Effector memory CD4-positive, alpha-beta T cell (primary cell): ENCODE data around the gene ATP5MC3.

Experiments
- DNase-seq, 3 donors: peaks; one replicate each; pipeline ENCODE4 v3.0.0-alpha.2; 2020
- H3K27ac ChIP-seq: 2 replicates; pipeline ENCODE4 v1.7.0; 2013; ENCODE audit warnings: mild to moderate bottlenecking, low read length, moderate library complexity; ENCODE audit not compliant: insufficient read depth, poor library complexity, severe bottlenecking
- H3K27me3 ChIP-seq: replicated peaks from 2 replicates; pipeline ENCODE4 v1.7.0; 2013; ENCODE audit warnings: mild to moderate bottlenecking, low read length; ENCODE audit not compliant: insufficient read depth, control insufficient read depth, poor library complexity, severe bottlenecking
- H3K36me3 ChIP-seq: 2 replicates; pipeline ENCODE4 v1.7.0; 2013; ENCODE audit warnings: mild to moderate bottlenecking, low read length, moderate library complexity; ENCODE audit not compliant: control insufficient read depth, insufficient read depth
- H3K4me1 ChIP-seq: 2 replicates; pipeline ENCODE4 v1.7.0; 2013; ENCODE audit warnings: low read length, mild to moderate bottlenecking; ENCODE audit not compliant: control insufficient read depth, insufficient read depth, poor library complexity, severe bottlenecking
- H3K4me3 ChIP-seq: 2 replicates; pipeline ENCODE4 v1.7.0; 2013; ENCODE audit warnings: low read length, low read depth, mild to moderate bottlenecking; ENCODE audit not compliant: insufficient read depth, poor library complexity, severe bottlenecking
- H3K9me3 ChIP-seq: 2 replicates; pipeline ENCODE4 v1.7.0; 2013; ENCODE audit warnings: mild to moderate bottlenecking, low read length, moderate library complexity; ENCODE audit not compliant: control insufficient read depth

ATP5MC3 gene

GRCh38 chr2:175154661-175155082 lies 26.8 kb downstream of the ATP5MC3 start:
- Histone ChIP-seq H3K4me1 (no peaks in the 10 kb centered on the region), H3K9me3 (no peaks in the 10 kb centered on the region), H3K27me3 (no peaks in the 10 kb centered on the region), H3K36me3 (peaks cover 9% of the 10 kb centered on the region), H3K27ac (no peak overlapping the region), H3K4me3 (no peak overlapping the region)
- DNase-seq = no peak

GRCh38 chr2:175152242-175152641 lies 29.3 kb downstream of the ATP5MC3 start:
- Histone ChIP-seq H3K27me3 (no peaks in the 10 kb centered on the region), H3K4me3 (no peak overlapping the region), H3K27ac (no peak overlapping the region), H3K9me3 (no peaks in the 10 kb centered on the region), H3K36me3 (peaks cover 9% of the 10 kb centered on the region), H3K4me1 (no peaks in the 10 kb centered on the region)
- DNase-seq = no peak

- DNase-seq = no peak
- H3K9me3 ChIP-seq = no peaks in the 10 kb centered on the region
These were observed 29.7 kb downstream of the ATP5MC3 start for GRCh38 chr2:175151791-175152190.

GRCh38 chr2:175147186-175147585 lies 34.3 kb downstream of the ATP5MC3 start:
- H3K4me3 ChIP-seq = no peak overlapping the region
- H3K36me3 ChIP-seq = peaks cover 9% of the 10 kb centered on the region
- H3K9me3 ChIP-seq = no peaks in the 10 kb centered on the region
- H3K27me3 ChIP-seq = no peaks in the 10 kb centered on the region
- H3K4me1 ChIP-seq = no peaks in the 10 kb centered on the region
- no peak for DNase-seq
- H3K27ac ChIP-seq = no peak overlapping the region

More at GRCh38 chr2:175151791-175152190, 29.7 kb downstream of the ATP5MC3 start:
- Histone ChIP-seq H3K27me3 (no peaks in the 10 kb centered on the region), H3K27ac (no peak overlapping the region), H3K36me3 (peaks cover 9% of the 10 kb centered on the region), H3K4me3 (no peak overlapping the region), H3K4me1 (no peaks in the 10 kb centered on the region)

- Histone ChIP-seq H3K27me3 (no peaks in the 10 kb centered on the region), H3K27ac (no peak overlapping the region), H3K9me3 (no peaks in the 10 kb centered on the region), H3K4me1 (no peaks in the 10 kb centered on the region), H3K36me3 (peaks cover 3% of the 10 kb centered on the region), H3K4me3 (no peak overlapping the region)
- DNase-seq = no peak
These were observed 37.8 kb downstream of the ATP5MC3 start for GRCh38 chr2:175143678-175144077.

GRCh38 chr2:175143191-175143590 lies 38.3 kb downstream of the ATP5MC3 start:
- no peaks in the 10 kb centered on the region for H3K4me1 ChIP-seq
- no peak overlapping the region for H3K4me3 ChIP-seq
- no peaks in the 10 kb centered on the region for H3K27me3 ChIP-seq
- no peak for DNase-seq
- peaks cover 4% of the 10 kb centered on the region for H3K36me3 ChIP-seq
- H3K27ac ChIP-seq = no peak overlapping the region
- no peaks in the 10 kb centered on the region for H3K9me3 ChIP-seq

GRCh38 chr2:175140332-175140731 lies 41.2 kb downstream of the ATP5MC3 start:
- H3K4me3 ChIP-seq = no peak overlapping the region
- no peaks in the 10 kb centered on the region for H3K27me3 ChIP-seq

GRCh38 chr2:175137793-175138192 lies 43.7 kb downstream of the ATP5MC3 start:
- DNase-seq = no peak
- H3K4me3 ChIP-seq = no peak overlapping the region
- H3K27ac ChIP-seq = no peak overlapping the region
- peaks cover 13% of the 10 kb centered on the region for H3K36me3 ChIP-seq
- H3K9me3 ChIP-seq = no peaks in the 10 kb centered on the region
- no peaks in the 10 kb centered on the region for H3K27me3 ChIP-seq
- H3K4me1 ChIP-seq = no peaks in the 10 kb centered on the region

More at GRCh38 chr2:175140332-175140731, 41.2 kb downstream of the ATP5MC3 start:
- no peaks in the 10 kb centered on the region for H3K4me1 ChIP-seq
- H3K36me3 ChIP-seq = peaks cover 11% of the 10 kb centered on the region
- no peaks in the 10 kb centered on the region for H3K9me3 ChIP-seq
- DNase-seq = no peak
- no peak overlapping the region for H3K27ac ChIP-seq

- no peak for DNase-seq
- H3K27ac ChIP-seq = no peak overlapping the region
- no peaks in the 10 kb centered on the region for H3K27me3 ChIP-seq
- no peaks in the 10 kb centered on the region for H3K4me1 ChIP-seq
- no peak overlapping the region for H3K4me3 ChIP-seq
- peaks cover 13% of the 10 kb centered on the region for H3K36me3 ChIP-seq
- H3K9me3 ChIP-seq = no peaks in the 10 kb centered on the region
These were observed 44.9 kb downstream of the ATP5MC3 start for GRCh38 chr2:175136334-175137215.

GRCh38 chr2:175135862-175136261 lies 45.6 kb downstream of the ATP5MC3 start:
- Histone ChIP-seq H3K27me3 (no peaks in the 10 kb centered on the region), H3K9me3 (no peaks in the 10 kb centered on the region), H3K36me3 (peaks cover 13% of the 10 kb centered on the region), H3K4me3 (no peak overlapping the region), H3K4me1 (no peaks in the 10 kb centered on the region), H3K27ac (no peak overlapping the region)
- no peak for DNase-seq
